GM12878 (cell line): ENCODE measurements around the gene ITSN1. TPM values are rescaled to one million over a fixed set of nuclear protein-coding genes. Genes with fewer than 3 reads are reported as not detected.

Experiments used
- ATAC-seq: fragments of 200-7000 bp; cut with Tn5 transposase; 3 replicates; pipeline ENCODE4 v1.9.1; 2020; ENCODE audit warnings: mild to moderate bottlenecking, moderate library complexity
- BruUV-seq: library from RNA; stranded (reverse); fragments of 400-500 nt; replicated peaks from 2 replicates; lab custom pipeline; 2021; lab: Mats Ljungman, UMichigan
- CTCF ChIA-PET: fragments of 300-600 bp; sonication (Branson Sonifier 250); formaldehyde crosslinking; extraction: SDS; loops from one replicate; lab custom pipeline; 2021; ENCODE audit warnings: inconsistent platforms; lab: Yijun Ruan, JAX
- POLR2A ChIA-PET: fragments of 350-600 bp; formaldehyde crosslinking; extraction: SDS; loops from one replicate; lab custom pipeline; 2021; ENCODE audit warnings: inconsistent platforms; lab: Charles Lee
- RAD21 ChIA-PET: fragments of 300-600 bp; sonication (Branson Sonifier 250); formaldehyde crosslinking; loops from one replicate; lab custom pipeline; 2023; ENCODE audit warnings: antibody characterized with exemption; ENCODE audit not compliant: unreplicated experiment; lab: Charles Lee
- SMC1A ChIA-PET: fragments of 300-600 bp; sonication (Branson Sonifier 250); formaldehyde crosslinking; loops from one replicate; lab custom pipeline; 2023; ENCODE audit not compliant: unreplicated experiment, uncharacterized antibody; lab: Charles Lee
- DNase-seq: peaks from one replicate; pipeline ENCODE4 v3.0.0-alpha.2; 2011; ENCODE audit warnings: low read depth, low spot score
- FAIRE-seq: peaks from 3 replicates; lab custom pipeline; 2011; peaks lifted over from hg19 to GRCh38; lab: Jason Lieb, UNC
- H2AFZ ChIP-seq: 2 replicates; pipeline ENCODE4 v1.6.0; 2011; ENCODE audit warnings: low read depth, low read length, control low read depth; ENCODE audit not compliant: control insufficient read depth
- H3K27ac ChIP-seq: 2 replicates; pipeline ENCODE4 v1.5.1; 2011; ENCODE audit warnings: control low read depth; ENCODE audit not compliant: control insufficient read depth, insufficient read depth
- H3K27me3 ChIP-seq, 2 experiments: replicated peaks in 1 of 2; 2 replicates each; pipeline versions ENCODE4 v1.6.0 to v1.6.1; 2011; ENCODE audit warnings: low read length in 1 of 2; ENCODE audit not compliant: control insufficient read depth in 2 of 2, insufficient read depth in 2 of 2
- H3K36me3 ChIP-seq, 2 experiments: 2 replicates each; pipeline ENCODE4 v1.5.1; 2011; ENCODE audit warnings: low read length in 1 of 2; ENCODE audit not compliant: control insufficient read depth in 2 of 2, insufficient read depth in 2 of 2
- H3K4me1 ChIP-seq: 2 replicates; pipeline ENCODE4 v1.6.1; 2011; ENCODE audit warnings: mild to moderate bottlenecking, low read length, moderate library complexity, mixed read lengths; ENCODE audit not compliant: control insufficient read depth, insufficient read depth
- H3K4me2 ChIP-seq: 2 replicates; pipeline ENCODE4 v1.6.0; 2011; ENCODE audit warnings: control low read depth; ENCODE audit not compliant: control insufficient read depth, insufficient read depth
- H3K4me3 ChIP-seq: fragments of 200-600 bp; sonication (generic); 2 replicates; pipeline ENCODE4 v1.5.1; 2016
- H3K79me2 ChIP-seq: 2 replicates; pipeline ENCODE4 v1.6.0; 2011; ENCODE audit warnings: low read length; ENCODE audit not compliant: control insufficient read depth, insufficient read depth
- H3K9ac ChIP-seq: 2 replicates; pipeline ENCODE4 v1.8.0; 2011; ENCODE audit warnings: low read length, control low read depth, mixed read lengths; ENCODE audit not compliant: control insufficient read depth, insufficient read depth
- H3K9me3 ChIP-seq: replicated peaks from 3 replicates; pipeline ENCODE4 v1.5.1; 2011; ENCODE audit warnings: mild to moderate bottlenecking, low read length; ENCODE audit not compliant: control insufficient read depth, insufficient read depth
- H4K20me1 ChIP-seq: 2 replicates; pipeline ENCODE4 v1.6.0; 2011; ENCODE audit not compliant: control insufficient read depth, insufficient read depth
- BCL11A ChIP-seq: IDR thresholded peaks from 2 replicates; pipeline ENCODE4 v1.6.1; 2011; ENCODE audit warnings: low read depth, low read length
- JUNB ChIP-seq: IDR thresholded peaks from 2 replicates; pipeline ENCODE4 v1.6.1; 2016; ENCODE audit warnings: antibody characterized with exemption, mild to moderate bottlenecking
- NFIC ChIP-seq: IDR thresholded peaks from 2 replicates; pipeline ENCODE4 v1.6.1; 2012; ENCODE audit warnings: low read depth, mild to moderate bottlenecking, inconsistent platforms, low read length, moderate library complexity
- NFYB ChIP-seq: IDR thresholded peaks from 2 replicates; pipeline ENCODE4 v1.6.1; 2011; ENCODE audit warnings: low read depth, mild to moderate bottlenecking, low read length, improper control_type of control experiment, moderate library complexity; ENCODE audit not compliant: insufficient read depth
- NKRF ChIP-seq: fragments of 450-650 bp; conservative IDR thresholded peaks from 2 replicates; pipeline ENCODE4 v1.6.1; 2017; ENCODE audit warnings: mild to moderate bottlenecking, moderate library complexity
- SUPT20H ChIP-seq: IDR thresholded peaks from 2 replicates; pipeline ENCODE4 v1.6.1; 2011; ENCODE audit warnings: low read depth, mild to moderate bottlenecking, low read length, moderate library complexity, borderline replicate concordance; ENCODE audit not compliant: control insufficient read depth
- ZBTB33 ChIP-seq: fragments of 450-650 bp; IDR thresholded peaks from 2 replicates; pipeline ENCODE4 v1.6.1; 2017; ENCODE audit warnings: mild to moderate bottlenecking
- ZNF687 ChIP-seq: fragments of 450-650 bp; IDR thresholded peaks from 2 replicates; pipeline ENCODE4 v1.6.1; 2017; ENCODE audit warnings: mild to moderate bottlenecking, moderate library complexity
- WGBS: methylation state at CpG from one replicate; pipeline ENCODE4 v1.1.6; 2016; ENCODE audit warnings: low lambda C conversion rate; ENCODE audit not compliant: insufficient replicate concordance, insufficient coverage; ENCODE audit errors: missing lambda C conversion rate; 5-methylcytosine and 5-hydroxymethylcytosine counted together
- in situ Hi-C: fragments of 300-500 bp; cut with MboI; formaldehyde crosslinking; loops from 9 replicates; pipeline ENCODE4 v1.14.3; 2018; ENCODE audit warnings: mixed read lengths
- intact Hi-C: fragments of 100-400 bp; cut with micrococcal nuclease; formaldehyde crosslinking; loops from one replicate; pipeline ENCODE4 v1.14.2; 2022; ENCODE audit not compliant: unreplicated experiment
- polyA plus RNA-seq, 11 experiments: library from polyadenylated mRNA; depleted of rRNA in 4 of 11; unstranded in 6 of 11; stranded (reverse) in 5 of 11; fragments of >200 nt; fragmentation: Nextera tagmentation in 4 of 11; fragmentation: Illumina TruSeq in 1 of 11; extraction: Ambion mirVana in 4 of 11; extraction: Trizol in 1 of 11; gene quantifications; 1 replicate in 1 of 11; 2 replicates in 10 of 11; pipeline versions ENCODE4 v1.2.1 to v1.2.3, GENCODE V29; 2011 to 2016; ENCODE audit warnings: inconsistent platforms in 2 of 11, missing spikeins in 2 of 11, low read depth in 1 of 11
- total RNA-seq, 4 experiments: library from RNA; depleted of rRNA in 3 of 4; stranded (reverse); fragments of >200 nt in 3 of 4; fragmentation: Illumina TruSeq in 1 of 4; extraction: Trizol in 1 of 4; gene quantifications; 2 replicates each; pipeline versions ENCODE4 v1.2.1 to v1.2.3, GENCODE V29; 2013 to 2021
- TF ChIP-seq, protein P1 (sequence below): IDR thresholded peaks from 2 replicates; pipeline ENCODE4 v1.6.1; 2011; ENCODE audit warnings: borderline replicate concordance, low read depth, mild to moderate bottlenecking, moderate library complexity, mixed read lengths, low read length; ENCODE audit not compliant: insufficient read depth; ENCODE audit errors: extremely low read length
- TF ChIP-seq, protein P2 (sequence below): IDR thresholded peaks from 2 replicates; pipeline ENCODE4 v1.6.1; 2012; ENCODE audit warnings: low read length, inconsistent platforms

The ITSN1 gene
- total and polyA plus RNA-seq, 10 of the 15 experiments (the other 5 are each of a cell fraction or from before 2014, with no cell fraction given) = 0.89 to 10.6 (median 4.8) TPM

GRCh38 chr21:33859373-33860102 lies 217.2 kb downstream of the ITSN1 start:
- H2AFZ ChIP-seq = no peak overlapping the region
- RAD21 ChIA-PET = no interaction called here
- no peak overlapping the region for H3K4me2 ChIP-seq
- no peak overlapping the region for H3K27ac ChIP-seq
- POLR2A ChIA-PET = no interaction called here
- in situ Hi-C loops = no loop called here
- H3K9me3 ChIP-seq = no peaks in the 10 kb centered on the region
- no peaks in the 10 kb centered on the region for H3K4me1 ChIP-seq
- H3K27me3 ChIP-seq = no peaks in the 10 kb centered on the region
- no peaks in the 10 kb centered on the region for H4K20me1 ChIP-seq
- H3K79me2 ChIP-seq = no peaks in the 10 kb centered on the region
- FAIRE-seq (no peak), DNase-seq (no peak)
- intact Hi-C loops = no loop called here
- WGBS = 47% methylated on average over 16 of the region's 18 CpGs
- CTCF ChIA-PET = no interaction called here
- TF ChIP-seq JUNB (no peak), NFYB (no peak), NFIC (no peak), SUPT20H (no peak), BCL11A (no peak), NKRF (no peak), ZBTB33 (no peak), ZNF687 (no peak)
- TF ChIP-seq, protein P1, sequence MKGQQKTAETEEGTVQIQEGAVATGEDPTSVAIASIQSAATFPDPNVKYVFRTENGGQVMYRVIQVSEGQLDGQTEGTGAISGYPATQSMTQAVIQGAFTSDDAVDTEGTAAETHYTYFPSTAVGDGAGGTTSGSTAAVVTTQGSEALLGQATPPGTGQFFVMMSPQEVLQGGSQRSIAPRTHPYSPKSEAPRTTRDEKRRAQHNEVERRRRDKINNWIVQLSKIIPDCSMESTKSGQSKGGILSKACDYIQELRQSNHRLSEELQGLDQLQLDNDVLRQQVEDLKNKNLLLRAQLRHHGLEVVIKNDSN = no peak
- TF ChIP-seq, protein P2, sequence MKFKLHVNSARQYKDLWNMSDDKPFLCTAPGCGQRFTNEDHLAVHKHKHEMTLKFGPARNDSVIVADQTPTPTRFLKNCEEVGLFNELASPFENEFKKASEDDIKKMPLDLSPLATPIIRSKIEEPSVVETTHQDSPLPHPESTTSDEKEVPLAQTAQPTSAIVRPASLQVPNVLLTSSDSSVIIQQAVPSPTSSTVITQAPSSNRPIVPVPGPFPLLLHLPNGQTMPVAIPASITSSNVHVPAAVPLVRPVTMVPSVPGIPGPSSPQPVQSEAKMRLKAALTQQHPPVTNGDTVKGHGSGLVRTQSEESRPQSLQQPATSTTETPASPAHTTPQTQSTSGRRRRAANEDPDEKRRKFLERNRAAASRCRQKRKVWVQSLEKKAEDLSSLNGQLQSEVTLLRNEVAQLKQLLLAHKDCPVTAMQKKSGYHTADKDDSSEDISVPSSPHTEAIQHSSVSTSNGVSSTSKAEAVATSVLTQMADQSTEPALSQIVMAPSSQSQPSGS = no peak
- TF ChIP-seq, all 136 proteins: peak for 0
- ATAC-seq = no peak
- no peak overlapping the region for H3K4me3 ChIP-seq
- H3K9ac ChIP-seq = no peak overlapping the region
- H3K36me3 ChIP-seq = no peaks in the 10 kb centered on the region
- no TSS peak for BruUV-seq
- SMC1A ChIA-PET = no interaction called here
